ENCODE results near the gene FGF8. TPM values are rescaled to one million over a fixed set of nuclear protein-coding genes. Genes with fewer than 3 reads are reported as not detected.

Gene FGF8
- polyA plus RNA-seq, 4 donors, result 0.12 TPM; not detected in 3

DNA sequence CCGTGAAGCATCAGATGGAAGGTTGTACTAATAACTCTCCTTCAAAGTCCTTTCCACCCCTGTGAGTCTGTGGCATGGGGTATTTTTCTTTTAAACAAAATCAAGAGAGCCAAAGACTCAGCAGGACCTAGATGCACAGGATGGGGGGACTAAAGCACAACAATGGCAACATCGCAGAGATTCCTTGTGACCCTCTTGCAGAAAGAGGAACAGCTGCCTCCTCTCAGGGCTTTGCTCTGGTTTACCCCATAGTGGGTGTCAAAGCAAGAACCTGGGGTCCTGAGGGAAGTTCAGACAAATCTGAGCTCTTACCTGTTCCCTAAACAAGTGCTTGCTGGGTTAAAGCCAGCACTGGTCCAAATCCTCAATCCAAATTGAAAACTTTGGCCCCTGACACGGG, 39.2 kb downstream of the FGF8 start:
- WGBS, 3 donors, result 58 to 76% (median 71%) methylated on average over 3 of the region's 3 CpGs
- DNase-seq (no peak), FAIRE-seq (no peak)
- Histone ChIP-seq H3K4me3 (ENCODE audit: low read depth in 1 of 3, low read length in 3 of 3) (no peak overlapping the region), H3K27ac (ENCODE audit: low read depth in 1 of 3, low read length in 2 of 3) (no peak overlapping the region), H3K4me1 (ENCODE audit: control insufficient read depth in 3 of 3, insufficient read depth in 2 of 3, low read depth in 1 of 3, low read length in 2 of 3) (no peaks in the 10 kb centered on the region), H3K9me3 (ENCODE audit: control insufficient read depth in 2 of 2, insufficient read depth in 1 of 2, low read depth in 1 of 2, low read length in 1 of 2) (no peaks in the 10 kb centered on the region), H3K27me3 (ENCODE audit: control insufficient read depth in 3 of 3, insufficient read depth in 3 of 3, low read length in 3 of 3) (peaks cover 0 to 12% (median 11%) of the 10 kb centered on the region in 3 donors), H3K36me3 (ENCODE audit: control insufficient read depth in 3 of 3, insufficient read depth in 2 of 3, low read depth in 1 of 3, low read length in 3 of 3) (no peaks in the 10 kb centered on the region)

GRCh38 chr10:101732096-101732495, 43.8 kb downstream of the FGF8 start:
- WGBS, 3 donors, result 58 to 73% (median 62%) methylated on average over 1 of the region's 1 CpG

DNA sequence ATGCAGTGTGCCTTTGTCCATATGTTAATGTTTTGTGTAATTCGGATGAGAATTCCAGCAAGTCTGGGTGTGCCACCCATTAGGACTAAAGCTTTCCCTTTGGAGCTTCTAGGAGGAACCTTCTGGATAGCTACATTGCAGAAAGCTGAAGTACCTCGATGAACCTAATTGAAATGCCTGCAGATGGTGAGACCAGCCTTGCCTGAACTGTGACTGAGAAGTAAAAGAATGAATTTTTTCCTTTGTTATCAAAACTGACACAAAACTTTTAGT, 49.9 kb downstream of the FGF8 start:
- no peaks in the 10 kb centered on the region for H3K27me3 ChIP-seq (ENCODE audit: control insufficient read depth in 3 of 3, insufficient read depth in 3 of 3, low read length in 3 of 3)
- WGBS, 3 donors, result 18 to 46% (median 32%) methylated on average over 2 of the region's 2 CpGs

More at GRCh38 chr10:101732096-101732495, 43.8 kb downstream of the FGF8 start:
- Histone ChIP-seq H3K27ac (ENCODE audit: low read depth in 1 of 3, low read length in 2 of 3) (no peak overlapping the region), H3K4me3 (ENCODE audit: low read depth in 1 of 3, low read length in 3 of 3) (no peak overlapping the region), H3K36me3 (ENCODE audit: control insufficient read depth in 3 of 3, insufficient read depth in 2 of 3, low read depth in 1 of 3, low read length in 3 of 3) (no peaks in the 10 kb centered on the region), H3K9me3 (ENCODE audit: control insufficient read depth in 2 of 2, insufficient read depth in 1 of 2, low read depth in 1 of 2, low read length in 1 of 2) (no peaks in the 10 kb centered on the region), H3K27me3 (ENCODE audit: control insufficient read depth in 3 of 3, insufficient read depth in 3 of 3, low read length in 3 of 3) (peaks cover 0 to 5% (median 4%) of the 10 kb centered on the region in 3 donors), H3K4me1 (ENCODE audit: control insufficient read depth in 3 of 3, insufficient read depth in 2 of 3, low read depth in 1 of 3, low read length in 2 of 3) (no peaks in the 10 kb centered on the region)
- DNase-seq, result no peak
- no peak for FAIRE-seq

DNA sequence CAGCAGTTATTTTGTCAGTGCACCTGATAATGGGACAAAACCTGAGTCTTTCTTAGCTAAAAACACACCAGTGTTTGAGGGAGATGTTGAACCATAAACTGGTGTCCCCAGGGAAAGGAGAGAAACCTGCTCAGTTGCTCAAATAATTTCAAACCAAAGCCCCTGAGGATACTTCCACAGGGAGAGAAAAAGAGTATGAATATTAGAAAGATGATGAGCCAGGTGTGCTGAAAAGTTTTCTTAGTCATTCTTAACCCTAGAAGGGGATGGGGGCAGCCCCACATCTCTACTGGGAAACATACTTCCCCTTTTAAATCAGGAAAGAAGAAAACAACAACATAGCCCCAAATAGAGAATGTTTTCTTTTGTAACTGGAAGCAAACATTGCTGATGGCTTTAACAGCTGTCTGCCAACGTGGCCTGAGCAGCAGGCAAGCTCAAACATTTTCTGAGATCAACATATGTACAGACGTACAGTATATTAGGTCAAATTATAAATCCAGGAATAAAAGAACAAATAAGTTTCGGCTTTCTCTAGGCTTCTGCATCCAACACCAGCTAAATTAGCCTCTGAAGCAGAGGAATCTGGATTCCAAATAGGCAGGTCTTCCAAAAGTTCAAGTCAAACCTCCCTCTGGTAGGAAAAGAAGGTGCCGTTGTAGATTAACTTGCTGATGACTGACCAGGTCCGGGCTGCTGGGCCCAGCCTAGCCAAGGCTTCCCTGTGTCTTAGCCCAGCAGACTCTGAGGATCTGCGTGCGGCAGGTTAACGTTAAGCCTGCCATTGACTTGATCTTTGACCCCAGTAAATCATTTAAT, 50.4 kb downstream of the FGF8 start:
- Histone ChIP-seq H3K36me3 (ENCODE audit: control insufficient read depth in 3 of 3, insufficient read depth in 2 of 3, low read depth in 1 of 3, low read length in 3 of 3) (no peaks in the 10 kb centered on the region), H3K4me1 (ENCODE audit: control insufficient read depth in 3 of 3, insufficient read depth in 2 of 3, low read depth in 1 of 3, low read length in 2 of 3) (peaks cover 0 to 21% (median 1%) of the 10 kb centered on the region in 3 donors), H3K27me3 (ENCODE audit: control insufficient read depth in 3 of 3, insufficient read depth in 3 of 3, low read length in 3 of 3) (no peaks in the 10 kb centered on the region), H3K27ac (ENCODE audit: low read depth in 1 of 3, low read length in 2 of 3) (peak overlapping the region in 1 of 3 donors; percentile 25), H3K4me3 (ENCODE audit: low read depth in 1 of 3, low read length in 3 of 3) (no peak overlapping the region), H3K9me3 (ENCODE audit: control insufficient read depth in 2 of 2, insufficient read depth in 1 of 2, low read depth in 1 of 2, low read length in 1 of 2) (no peaks in the 10 kb centered on the region)
- WGBS, 3 donors, result 26 to 57% (median 39%) methylated on average over 8 of the region's 8 CpGs
- no peak for FAIRE-seq
- DNase-seq, result peak; percentile 72 to 90

More for the DNA sequence above, 49.9 kb downstream of the FGF8 start:
- H3K9me3 ChIP-seq (ENCODE audit: control insufficient read depth in 2 of 2, insufficient read depth in 1 of 2, low read depth in 1 of 2, low read length in 1 of 2), result no peaks in the 10 kb centered on the region
- no peaks in the 10 kb centered on the region for H3K36me3 ChIP-seq (ENCODE audit: control insufficient read depth in 3 of 3, insufficient read depth in 2 of 3, low read depth in 1 of 3, low read length in 3 of 3)
- H3K27ac ChIP-seq (ENCODE audit: low read depth in 1 of 3, low read length in 2 of 3), result peak overlapping the region in 1 of 3 donors; percentile 25
- peaks cover 0 to 21% (median 1%) of the 10 kb centered on the region in 3 donors for H3K4me1 ChIP-seq (ENCODE audit: control insufficient read depth in 3 of 3, insufficient read depth in 2 of 3, low read depth in 1 of 3, low read length in 2 of 3)
- no peak overlapping the region for H3K4me3 ChIP-seq (ENCODE audit: low read depth in 1 of 3, low read length in 3 of 3)
- FAIRE-seq, result no peak
- no peak for DNase-seq

DNA sequence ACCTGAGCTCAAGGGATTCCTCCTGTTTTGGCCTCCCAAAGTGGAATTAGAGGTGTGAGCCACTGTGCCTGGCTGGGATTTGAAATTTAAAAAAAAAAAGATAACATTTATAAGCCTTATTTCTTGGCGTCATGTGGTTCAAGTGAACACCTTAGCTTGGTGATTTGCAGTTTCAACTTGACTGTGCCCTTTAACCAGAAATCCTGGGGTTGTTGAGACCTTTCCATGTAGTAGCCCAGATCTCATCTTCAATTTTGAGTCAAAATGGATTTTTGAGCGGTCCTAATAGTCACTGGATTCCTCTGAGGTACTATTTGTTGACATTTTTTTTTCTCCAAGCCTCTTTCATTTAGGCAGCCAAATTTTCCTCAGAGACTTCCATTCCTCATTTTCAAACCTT, 51.5 kb downstream of the FGF8 start:
- Histone ChIP-seq H3K36me3 (ENCODE audit: control insufficient read depth in 3 of 3, insufficient read depth in 2 of 3, low read depth in 1 of 3, low read length in 3 of 3) (no peaks in the 10 kb centered on the region), H3K4me3 (ENCODE audit: low read depth in 1 of 3, low read length in 3 of 3) (no peak overlapping the region), H3K27me3 (ENCODE audit: control insufficient read depth in 3 of 3, insufficient read depth in 3 of 3, low read length in 3 of 3) (no peaks in the 10 kb centered on the region), H3K27ac (ENCODE audit: low read depth in 1 of 3, low read length in 2 of 3) (no peak overlapping the region), H3K4me1 (ENCODE audit: control insufficient read depth in 3 of 3, insufficient read depth in 2 of 3, low read depth in 1 of 3, low read length in 2 of 3) (peaks cover 0 to 21% (median 1%) of the 10 kb centered on the region in 3 donors), H3K9me3 (ENCODE audit: control insufficient read depth in 2 of 2, insufficient read depth in 1 of 2, low read depth in 1 of 2, low read length in 1 of 2) (no peaks in the 10 kb centered on the region)
- FAIRE-seq (no peak), DNase-seq (no peak)
- WGBS, 3 donors, result 75 to 80% (median 78%) methylated on average over 2 of the region's 2 CpGs

GRCh38 chr10:101723176-101723575, 52.7 kb downstream of the FGF8 start:
- no peak for DNase-seq
- Histone ChIP-seq H3K9me3 (ENCODE audit: control insufficient read depth in 2 of 2, insufficient read depth in 1 of 2, low read depth in 1 of 2, low read length in 1 of 2) (no peaks in the 10 kb centered on the region), H3K36me3 (ENCODE audit: control insufficient read depth in 3 of 3, insufficient read depth in 2 of 3, low read depth in 1 of 3, low read length in 3 of 3) (no peaks in the 10 kb centered on the region), H3K27me3 (ENCODE audit: control insufficient read depth in 3 of 3, insufficient read depth in 3 of 3, low read length in 3 of 3) (no peaks in the 10 kb centered on the region), H3K27ac (ENCODE audit: low read depth in 1 of 3, low read length in 2 of 3) (no peak overlapping the region), H3K4me3 (ENCODE audit: low read depth in 1 of 3, low read length in 3 of 3) (no peak overlapping the region), H3K4me1 (ENCODE audit: control insufficient read depth in 3 of 3, insufficient read depth in 2 of 3, low read depth in 1 of 3, low read length in 2 of 3) (peaks cover 0 to 21% (median 1%) of the 10 kb centered on the region in 3 donors)
- WGBS, 3 donors, result 93 to 98% (median 97%) methylated on average over 3 of the region's 3 CpGs
- no peak for FAIRE-seq

- 92% methylated on average over 2 of the region's 2 CpGs for WGBS, 3 donors
Measured at GRCh38 chr10:101721806-101722205, 54.1 kb downstream of the FGF8 start.

GRCh38 chr10:101720606-101721230, 55.2 kb downstream of the FGF8 start:
- Histone ChIP-seq H3K4me1 (ENCODE audit: control insufficient read depth in 3 of 3, insufficient read depth in 2 of 3, low read depth in 1 of 3, low read length in 2 of 3) (peaks cover 0 to 12% (median 0%) of the 10 kb centered on the region in 3 donors), H3K36me3 (ENCODE audit: control insufficient read depth in 3 of 3, insufficient read depth in 2 of 3, low read depth in 1 of 3, low read length in 3 of 3) (no peaks in the 10 kb centered on the region), H3K27ac (ENCODE audit: low read depth in 1 of 3, low read length in 2 of 3) (no peak overlapping the region), H3K27me3 (ENCODE audit: control insufficient read depth in 3 of 3, insufficient read depth in 3 of 3, low read length in 3 of 3) (no peaks in the 10 kb centered on the region), H3K4me3 (ENCODE audit: low read depth in 1 of 3, low read length in 3 of 3) (no peak overlapping the region), H3K9me3 (ENCODE audit: control insufficient read depth in 2 of 2, insufficient read depth in 1 of 2, low read depth in 1 of 2, low read length in 1 of 2) (no peaks in the 10 kb centered on the region)
- FAIRE-seq (no peak), DNase-seq (no peak)
- WGBS, 3 donors, result 88 to 93% (median 90%) methylated on average over 6 of the region's 6 CpGs

More at GRCh38 chr10:101721806-101722205, 54.1 kb downstream of the FGF8 start:
- Histone ChIP-seq H3K9me3 (ENCODE audit: control insufficient read depth in 2 of 2, insufficient read depth in 1 of 2, low read depth in 1 of 2, low read length in 1 of 2) (no peaks in the 10 kb centered on the region), H3K36me3 (ENCODE audit: control insufficient read depth in 3 of 3, insufficient read depth in 2 of 3, low read depth in 1 of 3, low read length in 3 of 3) (no peaks in the 10 kb centered on the region), H3K27ac (ENCODE audit: low read depth in 1 of 3, low read length in 2 of 3) (no peak overlapping the region), H3K4me1 (ENCODE audit: control insufficient read depth in 3 of 3, insufficient read depth in 2 of 3, low read depth in 1 of 3, low read length in 2 of 3) (peaks cover 0 to 21% (median 1%) of the 10 kb centered on the region in 3 donors), H3K4me3 (ENCODE audit: low read depth in 1 of 3, low read length in 3 of 3) (no peak overlapping the region), H3K27me3 (ENCODE audit: control insufficient read depth in 3 of 3, insufficient read depth in 3 of 3, low read length in 3 of 3) (no peaks in the 10 kb centered on the region)
- DNase-seq, result no peak
- no peak for FAIRE-seq
